Measurements from ENCODE around the gene AP2B1.
"Not testable (repeated sequence)": the region's sequence is repeated elsewhere in the genome, so short reads cannot be mapped to it uniquely, and the experiment has no call there.

Gene AP2B1

GRCh38 chr17:35750526-35751395, 163.6 kb downstream of the AP2B1 start:
- DNase-seq = no peak

GRCh38 chr17:35751541-35751940, 164.4 kb downstream of the AP2B1 start:
- not testable (repeated sequence) for DNase-seq

GRCh38 chr17:35752471-35752870, 165.3 kb downstream of the AP2B1 start:
- DNase-seq = no peak

GRCh38 chr17:35752945-35753764, 166.0 kb downstream of the AP2B1 start, which contains the start of gene GAS2L2:
Gene GAS2L2 (minus strand): TSS chr17:35753239. CDS start chr17:35752850, 389 bp downstream.
- DNase-seq = no peak

- DNase-seq = no peak
These were observed 170.1 kb downstream of the AP2B1 start for GRCh38 chr17:35757243-35757642.

GRCh38 chr17:35760587-35760986, 173.5 kb downstream of the AP2B1 start, which contains the start of gene C17orf50:
Gene C17orf50 (plus strand): TSS chr17:35760887. CDS start chr17:35760942, 55 bp downstream.
- no peak for DNase-seq

GRCh38 chr17:35761601-35762000, 174.5 kb downstream of the AP2B1 start:
- DNase-seq = no peak

GRCh38 chr17:35763767-35764122, 176.6 kb downstream of the AP2B1 start:
- no peak for DNase-seq

GRCh38 chr17:35764123-35764991, 177.2 kb downstream of the AP2B1 start:
- DNase-seq = peak; percentile 73

GRCh38 chr17:35765086-35765710, 178.1 kb downstream of the AP2B1 start:
- no peak for DNase-seq

- DNase-seq = no peak
These were observed 178.8 kb downstream of the AP2B1 start for GRCh38 chr17:35765756-35766488.

GRCh38 chr17:35766489-35766877, 179.4 kb downstream of the AP2B1 start:
- no peak for DNase-seq

GRCh38 chr17:35766903-35767510, 179.9 kb downstream of the AP2B1 start:
- DNase-seq = no peak

GRCh38 chr17:35768797-35769196, 181.7 kb downstream of the AP2B1 start:
- DNase-seq = no peak

GRCh38 chr17:35769895-35770486, 182.9 kb downstream of the AP2B1 start:
- no peak for DNase-seq

GRCh38 chr17:35773129-35773528, 186.0 kb downstream of the AP2B1 start:
- no peak for DNase-seq

GRCh38 chr17:35773679-35774425, 186.7 kb downstream of the AP2B1 start:
- no peak for DNase-seq

GRCh38 chr17:35774499-35774898, 187.4 kb downstream of the AP2B1 start:
- no peak for DNase-seq

- no peak for DNase-seq
These were observed 187.9 kb downstream of the AP2B1 start for GRCh38 chr17:35775039-35775438.

- no peak for DNase-seq
These were observed 188.5 kb downstream of the AP2B1 start for GRCh38 chr17:35775583-35775982.
